K562 (cell line): ENCODE measurements around the gene NUP153. TPM values are rescaled to one million over a fixed set of nuclear protein-coding genes. Genes with fewer than 3 reads are reported as not detected.

Experiments used
- ATAC-seq: fragments of 200-7000 bp; cut with Tn5 transposase; 3 replicates; pipeline ENCODE4 v1.9.1; 2020; ENCODE audit warnings: moderate library complexity
- BruUV-seq: library from RNA; stranded (reverse); fragments of 400-500 nt; replicated peaks from 2 replicates; lab custom pipeline; 2021; lab: Mats Ljungman, UMichigan
- CTCF ChIA-PET: fragments of 300-600 bp; formaldehyde crosslinking; extraction: SDS; loops from one replicate; lab custom pipeline; 2021; ENCODE audit warnings: low intra/inter-chr PET ratio; lab: Yijun Ruan, JAX
- POLR2A ChIA-PET: fragments of 300-600, 350-650 bp; sonication (Branson Sonifier 250); formaldehyde crosslinking; extraction: SDS; loops from one replicate; lab custom pipeline; 2021; ENCODE audit warnings: antibody characterized with exemption, inconsistent platforms; lab: Yijun Ruan, JAX
- DNase-seq, 4 experiments: peaks; one replicate each; pipeline versions ENCODE4 v3.0.0 to v3.0.0-alpha.2; 2011 to 2018; ENCODE audit warnings: low spot score in 3 of 4, mixed read lengths in 3 of 4; ENCODE audit errors: extremely low read depth in 1 of 4
- FAIRE-seq: peaks from 2 replicates; lab custom pipeline; 2011; peaks lifted over from hg19 to GRCh38; lab: Jason Lieb, UNC
- H2AFZ ChIP-seq: 2 replicates; pipeline ENCODE4 v1.6.0; 2011; ENCODE audit warnings: low read depth, low read length, control low read depth, inconsistent platforms
- H3K27ac ChIP-seq: fragments of 200-600 bp; 3 replicates; pipeline ENCODE4 v1.8.0; 2011; ENCODE audit warnings: low read depth, mild to moderate bottlenecking, control low read depth, inconsistent platforms, low read length, moderate library complexity, mixed read lengths; ENCODE audit errors: extremely low read depth
- H3K27me3 ChIP-seq, 2 experiments: fragments of 300-600 bp in 1 of 2; 2 replicates in 1 of 2; 3 replicates in 1 of 2; pipeline versions ENCODE4 v1.6.0 to v1.8.0; 2011; ENCODE audit warnings: inconsistent platforms in 2 of 2, low read length in 2 of 2, mild to moderate bottlenecking in 1 of 2, mixed read lengths in 1 of 2, moderate library complexity in 1 of 2; ENCODE audit not compliant: control insufficient read depth in 2 of 2, insufficient read depth in 2 of 2
- H3K36me3 ChIP-seq: fragments of 300-600 bp; 3 replicates; pipeline ENCODE4 v1.8.0; 2011; ENCODE audit warnings: mild to moderate bottlenecking, low read length, inconsistent platforms; ENCODE audit not compliant: control insufficient read depth, insufficient read depth
- H3K4me1 ChIP-seq, 2 experiments: fragments of 200-600 bp in 1 of 2; replicated peaks in 1 of 2; 2 replicates in 1 of 2; 3 replicates in 1 of 2; pipeline versions ENCODE4 v1.5.1 to v1.8.0; 2011; ENCODE audit warnings: inconsistent platforms in 2 of 2, low read length in 2 of 2, mild to moderate bottlenecking in 1 of 2, mixed read lengths in 1 of 2, moderate library complexity in 1 of 2; ENCODE audit not compliant: control insufficient read depth in 2 of 2, insufficient read depth in 2 of 2
- H3K4me2 ChIP-seq: 2 replicates; pipeline ENCODE4 v1.6.1; 2011; ENCODE audit warnings: low read length, control low read depth, inconsistent platforms, mixed read lengths; ENCODE audit not compliant: insufficient read depth
- H3K4me3 ChIP-seq: fragments of 200-600 bp; sonication (generic), shearing (Covaris generic); 2 replicates; pipeline ENCODE4 v1.5.1; 2016; ENCODE audit warnings: control low read depth, inconsistent platforms
- H3K79me2 ChIP-seq: fragments of 200-600 bp; 3 replicates; pipeline ENCODE4 v1.8.0; 2011; ENCODE audit warnings: low read length, inconsistent platforms; ENCODE audit not compliant: control insufficient read depth, insufficient read depth
- H3K9ac ChIP-seq, 2 experiments: 2 replicates each; pipeline versions ENCODE4 v1.6.0 to v1.6.1; 2011; ENCODE audit warnings: low read depth in 2 of 2, low read length in 2 of 2, control low read depth in 1 of 2, inconsistent platforms in 1 of 2, mild to moderate bottlenecking in 1 of 2, mixed read lengths in 1 of 2; ENCODE audit not compliant: insufficient read depth in 1 of 2
- H3K9me1 ChIP-seq: one replicate; pipeline ENCODE4 v1.6.0; 2011; ENCODE audit warnings: inconsistent platforms, mild to moderate bottlenecking, low read length, moderate library complexity; ENCODE audit not compliant: control insufficient read depth, insufficient read depth
- H3K9me3 ChIP-seq: replicated peaks from 2 replicates; pipeline ENCODE4 v1.5.1; 2011; ENCODE audit warnings: low read depth, low read length, inconsistent platforms; ENCODE audit not compliant: control insufficient read depth, insufficient read depth
- H4K20me1 ChIP-seq: replicated peaks from 2 replicates; pipeline ENCODE4 v1.6.1; 2011; ENCODE audit warnings: low read length, inconsistent platforms, mixed read lengths; ENCODE audit not compliant: control insufficient read depth, insufficient read depth
- CEBPB ChIP-seq: fragments of 450-650 bp; IDR thresholded peaks from 2 replicates; pipeline ENCODE4 v1.6.1; 2016; ENCODE audit warnings: missing genetic modification characterization, missing compliant biosample characterization
- CEBPG ChIP-seq, 3 experiments: fragments of 200-800 bp in 1 of 3; sonication (Bioruptor generic) in 1 of 3; sonication (generic) in 1 of 3; formaldehyde crosslinking in 1 of 3; IDR thresholded peaks in 2 of 3; conservative IDR thresholded peaks in 1 of 3; 2 replicates each; pipeline versions ENCODE4 v1.6.1 to v1.8.0; 2016 to 2022; ENCODE audit warnings: missing compliant biosample characterization in 2 of 3, missing genetic modification characterization in 2 of 3, mild to moderate bottlenecking in 1 of 3, missing genetic modification reagents in 1 of 3
- ELF4 ChIP-seq: fragments of 450-650 bp; formaldehyde crosslinking; IDR thresholded peaks from 2 replicates; pipeline ENCODE4 v1.4.0; 2022; ENCODE audit warnings: missing genetic modification characterization
- HMBOX1 ChIP-seq: sonication (generic); IDR thresholded peaks from 2 replicates; pipeline ENCODE4 v1.6.1; 2016
- HMG20A ChIP-seq: fragments of 450-650 bp; formaldehyde crosslinking; conservative IDR thresholded peaks from 2 replicates; pipeline ENCODE4 v1.4.0; 2020; ENCODE audit warnings: mild to moderate bottlenecking, mixed read lengths
- MNT ChIP-seq, 2 experiments: fragments of 450-650 bp; conservative IDR thresholded peaks; 2 replicates each; pipeline ENCODE4 v1.6.1; 2017; ENCODE audit warnings: mild to moderate bottlenecking in 2 of 2, moderate library complexity in 2 of 2
- TBP ChIP-seq: optimal IDR thresholded peaks from 2 replicates; pipeline ENCODE3; 2011; ENCODE audit warnings: low read depth, low read length, improper control_type of control experiment
- XRCC3 ChIP-seq: fragments of 450-650 bp; IDR thresholded peaks from 2 replicates; pipeline ENCODE4 v1.6.1; 2017; ENCODE audit warnings: mild to moderate bottlenecking, moderate library complexity
- ZNF224 ChIP-seq: sonication (generic); formaldehyde crosslinking; IDR thresholded peaks from 2 replicates; pipeline ENCODE4 v1.8.0; 2022; ENCODE audit warnings: mild to moderate bottlenecking, missing genetic modification reagents
- ZNF311 ChIP-seq: fragments of 250-450 bp; sonication (Bioruptor Pico); IDR thresholded peaks from 2 replicates; pipeline ENCODE4 v1.4.0; 2020; ENCODE audit warnings: mild to moderate bottlenecking, moderate library complexity
- ZNF75A ChIP-seq: fragments of 450-650 bp; formaldehyde crosslinking; IDR thresholded peaks from 2 replicates; pipeline ENCODE4 v1.4.0; 2020; ENCODE audit warnings: mild to moderate bottlenecking
- WGBS: fragments of 100-300 bp; shearing (Covaris generic); methylation state at CpG from one replicate; pipeline ENCODE4 v1.1.6; 2016; ENCODE audit warnings: low coverage, mixed read lengths; ENCODE audit not compliant: insufficient coverage; ENCODE audit errors: missing lambda C conversion rate; 5-methylcytosine and 5-hydroxymethylcytosine counted together
- in situ Hi-C: fragments of 300-500 bp; cut with MboI; formaldehyde crosslinking; loops from 4 replicates; pipeline ENCODE4 v1.15.0; 2018; ENCODE audit warnings: inconsistent platforms, mixed read lengths
- intact Hi-C: fragments of 100-400 bp; cut with micrococcal nuclease; formaldehyde crosslinking; loops from 2 replicates; pipeline ENCODE4 v1.14.2; 2022
- polyA plus RNA-seq, 8 experiments: library from polyadenylated mRNA; depleted of rRNA in 4 of 8; stranded (reverse) in 5 of 8; unstranded in 3 of 8; fragments of >200 nt; fragmentation: Nextera tagmentation in 2 of 8; fragmentation: Illumina TruSeq in 1 of 8; extraction: Ambion mirVana in 2 of 8; extraction: Trizol in 1 of 8; gene quantifications; 2 replicates each; pipeline versions ENCODE4 v1.2.1 to v1.2.3, GENCODE V29; 2011 to 2014; ENCODE audit warnings: inconsistent platforms in 1 of 8, missing spikeins in 1 of 8
- total RNA-seq, 7 experiments: library from RNA; depleted of rRNA in 6 of 7; stranded (reverse); fragments of >200 nt in 6 of 7; fragmentation: Illumina TruSeq in 2 of 7; extraction: Trizol in 2 of 7; gene quantifications; 2 replicates each; pipeline versions ENCODE4 v1.2.1 to v1.2.3, GENCODE V29; 2011 to 2021; ENCODE audit warnings: low replicate concordance in 1 of 7

NUP153 gene
- total and polyA plus RNA-seq, 9 of the 15 experiments (the other 6 are each of a cell fraction or from before 2014, with no cell fraction given) = 21.9 to 110 (median 84.8) TPM

- no peak for FAIRE-seq
- Histone ChIP-seq H3K27me3 (no peaks in the 10 kb centered on the region), H3K9me3 (no peaks in the 10 kb centered on the region; the same call in 1 of the 2 replicates), H3K36me3 (peaks cover 27% of the 10 kb centered on the region; the same call in 2 of the 3 replicates), H3K9ac (peak overlapping the region; percentile 65 to 99; a peak in 3 of 4 replicates), H3K4me1 (peaks cover 5 to 18% of the 10 kb centered on the region in 2 experiments; a peak in 4 of 5 replicates), H3K4me2 (peak overlapping the region; percentile 87), H3K27ac (peak overlapping the region; percentile 91), H3K79me2 (peaks cover 25% of the 10 kb centered on the region), H3K9me1 (no peaks in the 10 kb centered on the region), H3K4me3 (peak overlapping the region; percentile 88), H4K20me1 (no peaks in the 10 kb centered on the region), H2AFZ (peak overlapping the region; percentile 94)
- BruUV-seq = TSS peak; percentile 52
- ChIA-PET CTCF (interaction anchor here (0.9 kb wide), 1 partner anchor 11 kb away, joined by 5 read pairs; no protein-coding TSS in a partner anchor), POLR2A (interaction anchor here (0.6 to 2.7 kb wide), 6 partner anchors 8 to 203 kb away, joined by 3 to 20 read pairs (median 4); no protein-coding TSS in a partner anchor)
- intact Hi-C loops = loop anchor here (2.0 kb wide), 1 partner anchor 105 kb away; the partner anchor contains the start of gene NUP153
- in situ Hi-C loops = no loop called here
- DNase-seq = no peak
- WGBS = 0% methylated on average over 5 of the region's 5 CpGs
- TF ChIP-seq ZNF75A (CRISPR knock-in tag) (0 out of 2 replicates have a peak, but pooled peaks have one; percentile 32), HMBOX1 (peak; percentile 85), MNT (conservative IDR thresholded peaks at IDR 0.05) (0 out of 4 replicates have a peak, but pooled peaks of 1 of the 2 experiments have one; percentile 7), ELF4 (CRISPR knock-in tag) (no peak), ZNF311 (CRISPR knock-in tag) (0 out of 2 replicates have a peak, but pooled peaks have one; percentile 40), HMG20A (CRISPR knock-in tag) (no peak), TBP (peak; percentile 2), ZNF224 (CRISPR knock-in tag) (no peak), CEBPB (peak; percentile 72), XRCC3 (no peak), CEBPG (CRISPR knock-in tag; IDR thresholded peaks at IDR 0.05) (no peak), CEBPG (tag; conservative IDR thresholded peaks at IDR 0.05 in 1 of 2, IDR thresholded peaks at IDR 0.05 in 1 of 2) (0 out of 4 replicates have a peak, but pooled peaks of 1 of the 2 experiments have one; percentile 33)
- no peak; the same call in 2 of the 3 replicates for ATAC-seq
These were observed 105.4 kb downstream of the NUP153 start for GRCh38 chr6:17601386-17601703.
